ENCODE measurements around the gene CAPZB.

Gene CAPZB

DNA sequence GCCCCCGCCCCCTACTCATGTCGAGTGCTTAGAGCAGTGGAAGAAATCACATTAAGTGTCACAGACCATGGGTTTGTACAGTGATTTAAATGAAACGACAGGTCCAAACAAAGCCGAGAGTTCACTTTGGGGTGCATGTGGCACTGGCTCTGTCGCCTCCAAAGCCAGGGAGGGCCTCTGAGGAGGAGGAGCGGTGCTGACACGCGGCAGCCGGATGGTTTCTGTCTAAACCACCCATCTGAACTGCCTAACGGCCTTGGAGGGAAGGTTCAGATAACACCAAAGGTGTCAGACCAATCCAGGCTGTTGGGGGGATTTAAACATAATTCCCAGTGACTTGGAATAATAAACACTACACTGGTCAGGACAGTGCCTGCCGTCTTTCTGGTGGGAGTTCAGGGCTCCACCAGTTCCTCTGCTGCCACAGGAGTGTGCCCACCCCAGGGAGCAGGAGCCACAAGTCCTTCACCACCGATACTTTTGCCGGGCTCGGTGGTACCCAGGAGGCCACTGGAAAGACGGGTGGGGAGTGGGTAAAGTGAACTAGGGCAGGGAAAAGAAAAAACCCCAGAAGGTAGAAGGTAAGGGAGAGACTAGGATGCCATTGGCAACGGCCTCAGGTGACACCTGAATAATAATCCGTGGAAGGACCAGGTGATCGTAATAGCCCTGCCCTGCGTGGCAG, 95.0 kb downstream of the CAPZB start (continued):
- TF ChIP-seq, protein P1, sequence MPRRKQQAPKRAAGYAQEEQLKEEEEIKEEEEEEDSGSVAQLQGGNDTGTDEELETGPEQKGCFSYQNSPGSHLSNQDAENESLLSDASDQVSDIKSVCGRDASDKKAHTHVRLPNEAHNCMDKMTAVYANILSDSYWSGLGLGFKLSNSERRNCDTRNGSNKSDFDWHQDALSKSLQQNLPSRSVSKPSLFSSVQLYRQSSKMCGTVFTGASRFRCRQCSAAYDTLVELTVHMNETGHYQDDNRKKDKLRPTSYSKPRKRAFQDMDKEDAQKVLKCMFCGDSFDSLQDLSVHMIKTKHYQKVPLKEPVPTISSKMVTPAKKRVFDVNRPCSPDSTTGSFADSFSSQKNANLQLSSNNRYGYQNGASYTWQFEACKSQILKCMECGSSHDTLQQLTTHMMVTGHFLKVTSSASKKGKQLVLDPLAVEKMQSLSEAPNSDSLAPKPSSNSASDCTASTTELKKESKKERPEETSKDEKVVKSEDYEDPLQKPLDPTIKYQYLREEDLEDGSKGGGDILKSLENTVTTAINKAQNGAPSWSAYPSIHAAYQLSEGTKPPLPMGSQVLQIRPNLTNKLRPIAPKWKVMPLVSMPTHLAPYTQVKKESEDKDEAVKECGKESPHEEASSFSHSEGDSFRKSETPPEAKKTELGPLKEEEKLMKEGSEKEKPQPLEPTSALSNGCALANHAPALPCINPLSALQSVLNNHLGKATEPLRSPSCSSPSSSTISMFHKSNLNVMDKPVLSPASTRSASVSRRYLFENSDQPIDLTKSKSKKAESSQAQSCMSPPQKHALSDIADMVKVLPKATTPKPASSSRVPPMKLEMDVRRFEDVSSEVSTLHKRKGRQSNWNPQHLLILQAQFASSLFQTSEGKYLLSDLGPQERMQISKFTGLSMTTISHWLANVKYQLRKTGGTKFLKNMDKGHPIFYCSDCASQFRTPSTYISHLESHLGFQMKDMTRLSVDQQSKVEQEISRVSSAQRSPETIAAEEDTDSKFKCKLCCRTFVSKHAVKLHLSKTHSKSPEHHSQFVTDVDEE (CRISPR knock-in tag; IDR thresholded peaks at IDR 0.05): no peak
- TF ChIP-seq ZNF565 (CRISPR knock-in tag; conservative IDR thresholded peaks at IDR 0.05; ENCODE audit: low read depth): no peak

GRCh38 chr1:19388980-19389379, 96.4 kb downstream of the CAPZB start:
- TF ChIP-seq CSDC2 (CRISPR knock-in tag; IDR thresholded peaks at IDR 0.05) (no peak), TCF4 (CRISPR knock-in tag; IDR thresholded peaks at IDR 0.05; ENCODE audit: borderline replicate concordance) (no peak), SNAI2 (CRISPR knock-in tag; IDR thresholded peaks at IDR 0.05) (no peak), ZNF565 (CRISPR knock-in tag; conservative IDR thresholded peaks at IDR 0.05; ENCODE audit: low read depth) (no peak), ZFP30 (CRISPR knock-in tag; IDR thresholded peaks at IDR 0.05) (no peak), RARB (CRISPR knock-in tag; IDR thresholded peaks at IDR 0.05) (no peak), OSR1 (CRISPR knock-in tag; IDR thresholded peaks at IDR 0.05) (no peak), GLIS3 (CRISPR knock-in tag; IDR thresholded peaks at IDR 0.05) (no peak), PPARA (CRISPR knock-in tag; IDR thresholded peaks at IDR 0.05; ENCODE audit: borderline replicate concordance) (no peak), ZC3H10 (CRISPR knock-in tag; IDR thresholded peaks at IDR 0.05) (no peak)
- TF ChIP-seq, protein P2, sequence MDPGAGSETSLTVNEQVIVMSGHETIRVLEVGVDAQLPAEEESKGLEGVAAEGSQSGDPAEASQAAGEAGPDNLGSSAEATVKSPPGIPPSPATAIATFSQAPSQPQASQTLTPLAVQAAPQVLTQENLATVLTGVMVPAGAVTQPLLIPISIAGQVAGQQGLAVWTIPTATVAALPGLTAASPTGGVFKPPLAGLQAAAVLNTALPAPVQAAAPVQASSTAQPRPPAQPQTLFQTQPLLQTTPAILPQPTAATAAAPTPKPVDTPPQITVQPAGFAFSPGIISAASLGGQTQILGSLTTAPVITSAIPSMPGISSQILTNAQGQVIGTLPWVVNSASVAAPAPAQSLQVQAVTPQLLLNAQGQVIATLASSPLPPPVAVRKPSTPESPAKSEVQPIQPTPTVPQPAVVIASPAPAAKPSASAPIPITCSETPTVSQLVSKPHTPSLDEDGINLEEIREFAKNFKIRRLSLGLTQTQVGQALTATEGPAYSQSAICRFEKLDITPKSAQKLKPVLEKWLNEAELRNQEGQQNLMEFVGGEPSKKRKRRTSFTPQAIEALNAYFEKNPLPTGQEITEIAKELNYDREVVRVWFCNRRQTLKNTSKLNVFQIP (CRISPR knock-in tag; IDR thresholded peaks at IDR 0.05; ENCODE audit: borderline replicate concordance, low read depth): no peak
- TF ChIP-seq, protein P3, sequence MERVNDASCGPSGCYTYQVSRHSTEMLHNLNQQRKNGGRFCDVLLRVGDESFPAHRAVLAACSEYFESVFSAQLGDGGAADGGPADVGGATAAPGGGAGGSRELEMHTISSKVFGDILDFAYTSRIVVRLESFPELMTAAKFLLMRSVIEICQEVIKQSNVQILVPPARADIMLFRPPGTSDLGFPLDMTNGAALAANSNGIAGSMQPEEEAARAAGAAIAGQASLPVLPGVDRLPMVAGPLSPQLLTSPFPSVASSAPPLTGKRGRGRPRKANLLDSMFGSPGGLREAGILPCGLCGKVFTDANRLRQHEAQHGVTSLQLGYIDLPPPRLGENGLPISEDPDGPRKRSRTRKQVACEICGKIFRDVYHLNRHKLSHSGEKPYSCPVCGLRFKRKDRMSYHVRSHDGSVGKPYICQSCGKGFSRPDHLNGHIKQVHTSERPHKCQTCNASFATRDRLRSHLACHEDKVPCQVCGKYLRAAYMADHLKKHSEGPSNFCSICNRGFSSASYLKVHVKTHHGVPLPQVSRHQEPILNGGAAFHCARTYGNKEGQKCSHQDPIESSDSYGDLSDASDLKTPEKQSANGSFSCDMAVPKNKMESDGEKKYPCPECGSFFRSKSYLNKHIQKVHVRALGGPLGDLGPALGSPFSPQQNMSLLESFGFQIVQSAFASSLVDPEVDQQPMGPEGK (CRISPR knock-in tag; IDR thresholded peaks at IDR 0.05; ENCODE audit: borderline replicate concordance): no peak
- no peak for ATAC-seq

GRCh38 chr1:19387045-19387467, 98.3 kb downstream of the CAPZB start:
- TF ChIP-seq ZNF565 (CRISPR knock-in tag; conservative IDR thresholded peaks at IDR 0.05; ENCODE audit: low read depth) (no peak), ISL1 (CRISPR knock-in tag; IDR thresholded peaks at IDR 0.05) (no peak), ZFP3 (CRISPR knock-in tag; IDR thresholded peaks at IDR 0.05) (no peak), ZNF70 (CRISPR knock-in tag; IDR thresholded peaks at IDR 0.05) (no peak), OSR1 (CRISPR knock-in tag; IDR thresholded peaks at IDR 0.05) (no peak), ESRRG (CRISPR knock-in tag; IDR thresholded peaks at IDR 0.05) (no peak), RARB (CRISPR knock-in tag; IDR thresholded peaks at IDR 0.05) (no peak), GLIS3 (CRISPR knock-in tag; IDR thresholded peaks at IDR 0.05) (no peak), ZFP30 (CRISPR knock-in tag; IDR thresholded peaks at IDR 0.05) (no peak), TCF4 (CRISPR knock-in tag; IDR thresholded peaks at IDR 0.05; ENCODE audit: borderline replicate concordance) (no peak), CSDC2 (CRISPR knock-in tag; IDR thresholded peaks at IDR 0.05) (no peak), ZNF8 (CRISPR knock-in tag; IDR thresholded peaks at IDR 0.05) (no peak), PPARA (CRISPR knock-in tag; IDR thresholded peaks at IDR 0.05; ENCODE audit: borderline replicate concordance) (no peak), TOX (CRISPR knock-in tag; IDR thresholded peaks at IDR 0.05; ENCODE audit: borderline replicate concordance) (no peak), ARNTL (CRISPR knock-in tag; IDR thresholded peaks at IDR 0.05; ENCODE audit: borderline replicate concordance, low read depth) (no peak), SNAI2 (CRISPR knock-in tag; IDR thresholded peaks at IDR 0.05) (no peak)
- TF ChIP-seq, protein P4, sequence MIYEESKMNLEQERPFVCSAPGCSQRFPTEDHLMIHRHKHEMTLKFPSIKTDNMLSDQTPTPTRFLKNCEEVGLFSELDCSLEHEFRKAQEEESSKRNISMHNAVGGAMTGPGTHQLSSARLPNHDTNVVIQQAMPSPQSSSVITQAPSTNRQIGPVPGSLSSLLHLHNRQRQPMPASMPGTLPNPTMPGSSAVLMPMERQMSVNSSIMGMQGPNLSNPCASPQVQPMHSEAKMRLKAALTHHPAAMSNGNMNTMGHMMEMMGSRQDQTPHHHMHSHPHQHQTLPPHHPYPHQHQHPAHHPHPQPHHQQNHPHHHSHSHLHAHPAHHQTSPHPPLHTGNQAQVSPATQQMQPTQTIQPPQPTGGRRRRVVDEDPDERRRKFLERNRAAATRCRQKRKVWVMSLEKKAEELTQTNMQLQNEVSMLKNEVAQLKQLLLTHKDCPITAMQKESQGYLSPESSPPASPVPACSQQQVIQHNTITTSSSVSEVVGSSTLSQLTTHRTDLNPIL (CRISPR knock-in tag; IDR thresholded peaks at IDR 0.05; ENCODE audit: low read depth): no peak
- no peak for ATAC-seq

Measured in SK-N-SH treated with all-trans-retinoic acid at 6 μM for 48 hours (cell line).